NB4 (cell line): ENCODE results near the gene STX8.

ENCODE experiments used
- MYC ChIP-seq: IDR thresholded peaks from 2 replicates; pipeline ENCODE4 v1.6.1; 2011; ENCODE audit warnings: low read depth, low read length
- POLR2A ChIP-seq: IDR thresholded peaks from 2 replicates; pipeline ENCODE4 v1.6.1; 2011; ENCODE audit warnings: mild to moderate bottlenecking; ENCODE audit not compliant: insufficient read length; ENCODE audit errors: extremely low read depth
- TF ChIP-seq, protein P1 (sequence below): IDR thresholded peaks from one replicate; pipeline ENCODE4 v1.5.1; 2012; ENCODE audit warnings: low read depth, low read length
- TF ChIP-seq, protein P2 (sequence below): IDR thresholded peaks from 2 replicates; pipeline ENCODE4 v1.6.1; 2011; ENCODE audit warnings: low read depth, low read length

DNA sequence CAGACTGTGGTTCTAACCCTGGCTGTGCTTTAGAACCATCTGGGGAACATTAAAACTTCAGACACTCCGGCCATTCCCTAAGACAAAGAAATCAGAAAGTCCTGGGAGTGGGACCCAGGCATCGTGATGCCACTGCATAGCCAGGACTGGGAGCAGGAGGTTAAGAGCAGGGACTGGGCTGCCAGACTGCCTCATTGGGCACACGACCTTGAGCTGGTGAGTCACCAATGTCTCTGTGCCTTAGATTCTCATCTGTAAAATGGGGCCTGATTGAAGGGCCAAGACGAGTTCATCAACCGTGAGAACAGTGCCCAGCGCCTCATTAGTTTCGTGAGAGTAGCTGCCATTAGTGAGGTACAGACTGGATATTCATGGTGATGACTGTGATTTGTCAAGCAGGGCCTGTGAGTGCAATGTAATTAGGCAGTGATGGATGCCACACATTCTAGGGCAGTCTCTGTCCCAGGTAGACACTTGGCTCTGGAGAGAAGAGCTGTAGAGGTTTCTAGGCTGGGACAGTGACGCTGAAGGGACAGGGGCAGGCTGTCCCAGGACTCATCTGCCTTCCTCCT lies 357.5 kb downstream of the STX8 start:
- TF ChIP-seq MYC, result no peak
- TF ChIP-seq, protein P1, sequence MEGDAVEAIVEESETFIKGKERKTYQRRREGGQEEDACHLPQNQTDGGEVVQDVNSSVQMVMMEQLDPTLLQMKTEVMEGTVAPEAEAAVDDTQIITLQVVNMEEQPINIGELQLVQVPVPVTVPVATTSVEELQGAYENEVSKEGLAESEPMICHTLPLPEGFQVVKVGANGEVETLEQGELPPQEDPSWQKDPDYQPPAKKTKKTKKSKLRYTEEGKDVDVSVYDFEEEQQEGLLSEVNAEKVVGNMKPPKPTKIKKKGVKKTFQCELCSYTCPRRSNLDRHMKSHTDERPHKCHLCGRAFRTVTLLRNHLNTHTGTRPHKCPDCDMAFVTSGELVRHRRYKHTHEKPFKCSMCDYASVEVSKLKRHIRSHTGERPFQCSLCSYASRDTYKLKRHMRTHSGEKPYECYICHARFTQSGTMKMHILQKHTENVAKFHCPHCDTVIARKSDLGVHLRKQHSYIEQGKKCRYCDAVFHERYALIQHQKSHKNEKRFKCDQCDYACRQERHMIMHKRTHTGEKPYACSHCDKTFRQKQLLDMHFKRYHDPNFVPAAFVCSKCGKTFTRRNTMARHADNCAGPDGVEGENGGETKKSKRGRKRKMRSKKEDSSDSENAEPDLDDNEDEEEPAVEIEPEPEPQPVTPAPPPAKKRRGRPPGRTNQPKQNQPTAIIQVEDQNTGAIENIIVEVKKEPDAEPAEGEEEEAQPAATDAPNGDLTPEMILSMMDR, result no peak
- no peak for TF ChIP-seq POLR2A
- TF ChIP-seq, protein P2, sequence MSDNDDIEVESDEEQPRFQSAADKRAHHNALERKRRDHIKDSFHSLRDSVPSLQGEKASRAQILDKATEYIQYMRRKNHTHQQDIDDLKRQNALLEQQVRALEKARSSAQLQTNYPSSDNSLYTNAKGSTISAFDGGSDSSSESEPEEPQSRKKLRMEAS, result no peak
